ENCODE measurements around the gene STPG1. TPM values are rescaled to one million over a fixed set of nuclear protein-coding genes. Genes with fewer than 3 reads are reported as not detected.

STPG1 gene
- total RNA-seq, 1 experiment from 2014 or later = 14.9 TPM

GRCh38 chr1:24329797-24330543 lies 83.6 kb downstream of the STPG1 start:
- ChIA-PET CTCF (no interaction called here), POLR2A (ENCODE audit: unreplicated experiment) (interaction anchor here (0.6 kb wide), 1 partner anchor 63 kb away, joined by 3 read pairs; no protein-coding TSS in a partner anchor)
- TF ChIP-seq EZH2phosphoT487 (IDR thresholded peaks at IDR 0.05; ENCODE audit: borderline replicate concordance, low read length) (no peak), EZH2 (IDR thresholded peaks at IDR 0.05; ENCODE audit: low read length, unreplicated experiment) (no peak), CTCF (conservative IDR thresholded peaks at IDR 0.05; ENCODE audit: low read depth, low read length) (no peak)
- no peaks in the 10 kb centered on the region for H3K9me2 ChIP-seq (replicated peaks; ENCODE audit: low read length)
- no peaks in the 10 kb centered on the region for H3K36me3 ChIP-seq (ENCODE audit: low read depth, low read length)
- no peaks in the 10 kb centered on the region for H3K27me3 ChIP-seq (ENCODE audit: low read length)
- H3K79me2 ChIP-seq (ENCODE audit: low read length) = no peaks in the 10 kb centered on the region
- intact Hi-C loops (cut with micrococcal nuclease) = no loop called here
- H3K4me2 ChIP-seq (ENCODE audit: low read length) = no peak overlapping the region
- no peak overlapping the region for H2AFZ ChIP-seq (ENCODE audit: low read length)
- no peaks in the 10 kb centered on the region for H3K4me1 ChIP-seq (ENCODE audit: insufficient read depth, low read length)
- no peak overlapping the region for H3K9ac ChIP-seq (ENCODE audit: low read length)
- H3F3A ChIP-seq (ENCODE audit: low read length, unreplicated experiment) = no peaks in the 10 kb centered on the region
- no peak for ATAC-seq
- no peak overlapping the region for H3K27ac ChIP-seq (ENCODE audit: low read length)
- H4K20me1 ChIP-seq (ENCODE audit: low read length) = no peaks in the 10 kb centered on the region
- H3K4me3 ChIP-seq (ENCODE audit: low read length) = no peak overlapping the region
- no peaks in the 10 kb centered on the region for H3K9me3 ChIP-seq (ENCODE audit: low read length)
- no peak for DNase-seq
- no TSS peak for BruUV-seq (replicated peaks)

DNA sequence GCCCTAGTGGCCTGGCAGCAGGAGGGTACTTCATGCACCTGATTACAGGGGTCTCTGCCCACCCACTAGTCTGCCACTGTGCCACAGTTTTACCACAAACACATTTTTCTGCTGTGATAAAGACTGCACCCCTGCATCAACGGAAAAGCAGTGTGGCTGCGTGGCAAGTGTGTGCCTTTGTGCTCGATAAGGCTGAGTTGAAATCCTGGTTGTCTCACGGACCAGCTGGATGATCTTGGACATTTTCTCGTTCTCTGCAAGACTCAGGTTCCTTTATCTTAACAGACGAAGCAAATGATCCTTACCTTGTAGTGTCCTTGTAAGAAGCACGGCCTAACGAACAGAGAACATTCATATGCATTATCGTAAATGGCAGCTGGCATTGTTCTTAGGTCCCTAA lies 84.3 kb downstream of the STPG1 start:
- H3K9ac ChIP-seq (ENCODE audit: low read length) = no peak overlapping the region
- intact Hi-C loops (cut with micrococcal nuclease) = no loop called here
- TF ChIP-seq EZH2phosphoT487 (IDR thresholded peaks at IDR 0.05; ENCODE audit: borderline replicate concordance, low read length) = no peak
- no peak for TF ChIP-seq EZH2 (IDR thresholded peaks at IDR 0.05; ENCODE audit: low read length, unreplicated experiment)
- TF ChIP-seq CTCF (conservative IDR thresholded peaks at IDR 0.05; ENCODE audit: low read depth, low read length) = no peak
- no peaks in the 10 kb centered on the region for H3K9me3 ChIP-seq (ENCODE audit: low read length)
- POLR2A ChIA-PET (ENCODE audit: unreplicated experiment) = no interaction called here
- H3K4me3 ChIP-seq (ENCODE audit: low read length) = no peak overlapping the region
- no peaks in the 10 kb centered on the region for H3K36me3 ChIP-seq (ENCODE audit: low read depth, low read length)
- DNase-seq (no peak), ATAC-seq (no peak)
- no peak overlapping the region for H2AFZ ChIP-seq (ENCODE audit: low read length)
- no TSS peak for BruUV-seq (replicated peaks)
- no peaks in the 10 kb centered on the region for H3K27me3 ChIP-seq (ENCODE audit: low read length)
- H3K4me1 ChIP-seq (ENCODE audit: insufficient read depth, low read length) = no peaks in the 10 kb centered on the region
- no peaks in the 10 kb centered on the region for H3F3A ChIP-seq (ENCODE audit: low read length, unreplicated experiment)
- no peaks in the 10 kb centered on the region for H3K9me2 ChIP-seq (replicated peaks; ENCODE audit: low read length)
- no peak overlapping the region for H3K4me2 ChIP-seq (ENCODE audit: low read length)
- H4K20me1 ChIP-seq (ENCODE audit: low read length) = no peaks in the 10 kb centered on the region
- H3K79me2 ChIP-seq (ENCODE audit: low read length) = no peaks in the 10 kb centered on the region
- no peak overlapping the region for H3K27ac ChIP-seq (ENCODE audit: low read length)
- CTCF ChIA-PET = no interaction called here

DNA sequence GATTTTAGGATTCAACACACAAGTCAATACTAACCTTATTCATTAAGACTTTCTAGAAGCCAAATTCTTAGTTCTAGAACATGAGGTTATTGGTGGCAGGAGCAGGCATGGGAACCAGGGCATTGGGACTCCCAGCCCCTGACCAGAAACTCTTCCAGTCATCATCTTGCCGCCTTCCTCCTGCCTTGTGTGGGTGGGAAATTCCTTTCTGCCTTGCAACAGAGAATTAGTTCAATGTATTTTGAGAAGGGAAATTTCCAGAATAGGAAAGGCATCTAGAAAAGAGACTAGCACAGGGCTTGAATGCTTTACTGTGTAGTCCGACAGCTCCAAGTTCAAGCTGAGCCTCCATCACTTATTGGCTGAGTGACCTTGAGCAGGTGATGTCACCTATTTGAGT lies 85.7 kb downstream of the STPG1 start:
- no TSS peak for BruUV-seq (replicated peaks)
- Histone ChIP-seq H3K4me2 (ENCODE audit: low read length) (no peak overlapping the region), H3K79me2 (ENCODE audit: low read length) (no peaks in the 10 kb centered on the region), H3K9ac (ENCODE audit: low read length) (no peak overlapping the region), H2AFZ (ENCODE audit: low read length) (no peak overlapping the region), H3K9me3 (ENCODE audit: low read length) (no peaks in the 10 kb centered on the region), H3K4me1 (ENCODE audit: insufficient read depth, low read length) (peaks cover 13% of the 10 kb centered on the region), H3K9me2 (replicated peaks; ENCODE audit: low read length) (no peaks in the 10 kb centered on the region), H3F3A (ENCODE audit: low read length, unreplicated experiment) (no peaks in the 10 kb centered on the region), H3K36me3 (ENCODE audit: low read depth, low read length) (no peaks in the 10 kb centered on the region), H3K4me3 (ENCODE audit: low read length) (no peak overlapping the region), H4K20me1 (ENCODE audit: low read length) (no peaks in the 10 kb centered on the region), H3K27ac (ENCODE audit: low read length) (no peak overlapping the region), H3K27me3 (ENCODE audit: low read length) (no peaks in the 10 kb centered on the region)
- ChIA-PET CTCF (no interaction called here), POLR2A (ENCODE audit: unreplicated experiment) (no interaction called here)
- DNase-seq (no peak), ATAC-seq (no peak)
- intact Hi-C loops (cut with micrococcal nuclease) = no loop called here
- TF ChIP-seq CTCF (conservative IDR thresholded peaks at IDR 0.05; ENCODE audit: low read depth, low read length) (no peak), EZH2phosphoT487 (IDR thresholded peaks at IDR 0.05; ENCODE audit: borderline replicate concordance, low read length) (no peak), EZH2 (IDR thresholded peaks at IDR 0.05; ENCODE audit: low read length, unreplicated experiment) (no peak)
